Ovary (tissue), 9 donors: ENCODE measurements around the gene COL13A1. TPM values are rescaled to one million over a fixed set of nuclear protein-coding genes. Genes with fewer than 3 reads are reported as not detected.

ENCODE experiments used
- DNase-seq, 5 donors: peaks; one replicate each; pipeline ENCODE4 v3.0.0-alpha.2; 2019 to 2020
- H3K27ac ChIP-seq, 2 donors: fragments of 200-600 bp; one replicate each; pipeline versions ENCODE4 v1.5.1 to v1.8.0; 2019 to 2022
- H3K27me3 ChIP-seq: fragments of 200-600 bp; one replicate; pipeline ENCODE4 v1.8.0; 2022
- H3K36me3 ChIP-seq: fragments of 200-600 bp; sonication (generic); one replicate; pipeline ENCODE4 v1.5.1; 2019
- H3K4me1 ChIP-seq: one replicate; pipeline ENCODE4 v1.8.1; 2013; ENCODE audit warnings: mild to moderate bottlenecking, moderate library complexity; ENCODE audit not compliant: insufficient read depth
- H3K4me3 ChIP-seq: fragments of 200-600 bp; sonication (generic); one replicate; pipeline ENCODE4 v1.5.1; 2017
- H3K9me3 ChIP-seq, 2 donors: fragments of 200-600 bp in 1 of 2; sonication (generic) in 1 of 2; one replicate each; pipeline versions ENCODE4 v1.5.1 to v1.8.1; 2013 to 2019; ENCODE audit warnings: mild to moderate bottlenecking in 1 of 2, moderate library complexity in 1 of 2
- CTCF ChIP-seq, 3 donors: fragments of 450-650 bp in 2 of 3; fragments of 200-600 bp in 1 of 3; IDR thresholded peaks; one replicate each; pipeline versions ENCODE4 v1.5.1 to v1.8.0; 2016 to 2022; ENCODE audit warnings: antibody characterized with exemption in 3 of 3, mild to moderate bottlenecking in 1 of 3
- EP300 ChIP-seq: sonication (generic); formaldehyde crosslinking; IDR thresholded peaks from one replicate; pipeline ENCODE4 v1.6.1; 2017; ENCODE audit warnings: antibody characterized with exemption
- POLR2A ChIP-seq: fragments of 450-650 bp; IDR thresholded peaks from one replicate; pipeline ENCODE4 v1.6.1; 2017; ENCODE audit warnings: antibody characterized with exemption, mild to moderate bottlenecking, moderate library complexity
- WGBS, 3 donors: extraction: QIAGEN DNeasy Blood & Tissue Kit in 1 of 3; methylation state at CpG; one replicate each; pipeline versions ENCODE4 v1.1.5 to v1.1.7; 2013 to 2017; 5-methylcytosine and 5-hydroxymethylcytosine counted together
- intact Hi-C, 4 donors: fragments of 100-400 bp; cut with DNase I; formaldehyde crosslinking; loops; one replicate each; pipeline versions ENCODE4 v1.11.0 to v1.15.1; 2022 to 2023
- polyA plus RNA-seq, 2 donors: library from polyadenylated mRNA; stranded (reverse); fragments of 200-250 nt in 1 of 2; fragments of 350-450 nt in 1 of 2; fragmentation: Illumina TruSeq in 1 of 2; extraction: RNeasy Lipid Tissue Mini Kit (QIAGEN cat#74804) in 1 of 2; gene quantifications; one replicate each; pipeline ENCODE4 v1.2.3, GENCODE V29; 2013 to 2014
- total RNA-seq, 7 donors: library from RNA; depleted of rRNA in 2 of 7; stranded (reverse); fragments of >200 nt in 2 of 7; fragmentation: NEBNext Ultra II Directional in 3 of 7; extraction: Animal tissue kit (Norgen Biotek cat#: 25700) in 3 of 7; gene quantifications; one replicate each; pipeline versions ENCODE4 v1.1.0 to v1.2.4, GENCODE V29; 2016 to 2023
- donor health status: DM: no; HTN: no; CAD: no; lungs with moderate emphysema.
- donor health status: DM: no; HTN: no; CAD: no.
- donor health status: Bipolar disorder and iron deficiency.
- donor health status: DM: yes; HTN: yes; CAD: no.
- donor health status: DM: no; HTN: no; CAD: no.
- donor health status: DM: yes; HTN: yes; CAD: no.

The COL13A1 gene
- total and polyA plus RNA-seq, 9 donors = 0.48 to 3.1 (median 1.1) TPM

GRCh38 chr10:69846293-69846921 lies 44.7 kb downstream of the COL13A1 start:
- 27 to 32% (median 30%) methylated on average over 14 of the region's 14 CpGs for WGBS, 3 donors
- no peak for TF ChIP-seq EP300
- no peak for TF ChIP-seq CTCF (IDR thresholded peaks at IDR 0.05)
- no peak for TF ChIP-seq POLR2A
- no peaks in the 10 kb centered on the region for H3K27me3 ChIP-seq
- intact Hi-C loops = no loop called here
- H3K4me1 ChIP-seq = no peaks in the 10 kb centered on the region
- no peak for DNase-seq
- H3K4me3 ChIP-seq = no peak overlapping the region
- no peaks in the 10 kb centered on the region for H3K9me3 ChIP-seq
- no peaks in the 10 kb centered on the region for H3K36me3 ChIP-seq
- no peak overlapping the region for H3K27ac ChIP-seq

GRCh38 chr10:69847458-69847857 lies 45.8 kb downstream of the COL13A1 start:
- Histone ChIP-seq H3K36me3 (no peaks in the 10 kb centered on the region), H3K27me3 (no peaks in the 10 kb centered on the region), H3K4me3 (no peak overlapping the region), H3K4me1 (no peaks in the 10 kb centered on the region), H3K27ac (no peak overlapping the region), H3K9me3 (no peaks in the 10 kb centered on the region)
- WGBS, 3 donors = 81 to 90% (median 89%) methylated on average over 5 of the region's 5 CpGs
- TF ChIP-seq POLR2A (no peak), EP300 (no peak), CTCF (IDR thresholded peaks at IDR 0.05) (no peak)
- DNase-seq = no peak
- intact Hi-C loops = no loop called here

- H3K9me3 ChIP-seq = no peaks in the 10 kb centered on the region
- TF ChIP-seq CTCF (IDR thresholded peaks at IDR 0.05) = no peak
- no peak for TF ChIP-seq EP300
- TF ChIP-seq POLR2A = no peak
- no peaks in the 10 kb centered on the region for H3K4me1 ChIP-seq
- H3K27ac ChIP-seq = no peak overlapping the region
- no peak overlapping the region for H3K4me3 ChIP-seq
- WGBS, 3 donors = 80 to 83% (median 82%) methylated on average over 5 of the region's 5 CpGs
- intact Hi-C loops = no loop called here
- no peak for DNase-seq
- H3K36me3 ChIP-seq = no peaks in the 10 kb centered on the region
- no peaks in the 10 kb centered on the region for H3K27me3 ChIP-seq
Measured at GRCh38 chr10:69847883-69848282, 46.2 kb downstream of the COL13A1 start.

- no peak overlapping the region for H3K27ac ChIP-seq
- intact Hi-C loops = no loop called here
- H3K36me3 ChIP-seq = no peaks in the 10 kb centered on the region
- no peaks in the 10 kb centered on the region for H3K4me1 ChIP-seq
- no peaks in the 10 kb centered on the region for H3K27me3 ChIP-seq
- H3K4me3 ChIP-seq = no peak overlapping the region
- no peak for DNase-seq
- WGBS, 3 donors = 91 to 93% (median 92%) methylated on average over 7 of the region's 7 CpGs
- TF ChIP-seq POLR2A (no peak), EP300 (no peak), CTCF (IDR thresholded peaks at IDR 0.05) (no peak)
- no peaks in the 10 kb centered on the region for H3K9me3 ChIP-seq
Measured at GRCh38 chr10:69848454-69848853, 46.7 kb downstream of the COL13A1 start.
